ENCODE results near the gene PCSK6.

PCSK6 gene

DNA sequence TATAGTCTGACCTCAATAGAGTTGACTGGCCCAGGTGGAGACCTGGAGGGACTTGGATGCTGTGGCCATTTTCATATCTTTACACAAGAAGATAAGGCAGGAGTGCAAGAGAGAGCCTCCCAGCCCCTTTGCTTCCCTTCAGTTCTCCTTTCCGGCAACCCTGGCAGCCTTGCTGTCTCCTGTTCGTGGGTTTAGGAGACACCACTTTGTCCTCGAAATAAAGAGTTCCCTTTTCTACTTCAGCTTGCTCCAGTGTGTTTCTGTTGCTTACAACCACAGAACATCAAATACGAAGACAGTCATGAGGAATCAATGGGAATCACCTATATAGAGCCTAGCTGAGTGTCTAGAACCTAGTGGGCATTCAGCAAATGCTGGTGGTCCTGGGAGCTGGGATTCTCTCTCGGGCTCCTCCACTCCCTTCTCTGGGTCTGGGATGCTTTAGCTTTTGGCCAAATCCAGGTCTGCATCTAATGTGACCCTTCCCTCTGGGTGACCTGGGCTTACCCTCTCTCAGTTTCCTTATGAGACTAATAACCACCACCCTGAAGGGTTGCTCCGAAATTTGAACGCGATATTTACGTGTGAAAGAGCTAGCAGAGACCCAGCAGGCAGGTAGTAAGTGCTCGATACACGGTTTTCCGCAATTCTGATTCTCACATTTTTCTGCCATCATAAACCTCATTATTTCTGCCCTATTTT, 44.5 kb downstream of the PCSK6 start:
- no peaks in the 10 kb centered on the region for H3K27me3 ChIP-seq (ENCODE audit: insufficient read depth, low read length)
- no peaks in the 10 kb centered on the region for H3K36me3 ChIP-seq (ENCODE audit: insufficient read depth, low read depth, low read length)
- no peaks in the 10 kb centered on the region for H3K9me3 ChIP-seq (ENCODE audit: insufficient read depth, low read depth, low read length)
- H3K4me3 ChIP-seq (ENCODE audit: low read length), result no peak overlapping the region
- H3K4me1 ChIP-seq (ENCODE audit: insufficient read depth, low read length), result peaks cover 11% of the 10 kb centered on the region; the same call in 1 of the 2 replicates
- no peak overlapping the region for H3K9ac ChIP-seq (ENCODE audit: low read depth, low read length)
- no peak overlapping the region for H3K27ac ChIP-seq (ENCODE audit: low read length)

DNA sequence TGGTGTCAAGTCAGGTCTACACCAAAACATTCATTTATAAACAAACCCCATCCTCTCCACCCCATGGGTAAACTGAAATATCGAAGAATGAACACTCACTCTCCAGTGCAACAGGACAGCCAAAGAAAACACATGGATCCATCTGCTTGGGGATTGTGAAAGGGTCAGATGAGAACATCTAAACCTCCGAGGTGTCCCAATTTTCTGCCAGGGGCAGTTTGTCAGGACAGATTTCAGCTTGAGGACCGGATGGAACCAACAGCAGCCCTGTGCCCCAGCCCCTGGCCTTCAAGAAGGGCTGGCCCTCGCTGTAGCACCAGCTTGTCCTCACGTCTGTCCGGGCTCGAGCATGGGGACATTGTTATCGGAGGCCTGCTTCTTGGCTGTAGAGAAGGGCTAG, 45.5 kb downstream of the PCSK6 start:
- Histone ChIP-seq H3K9ac (ENCODE audit: low read depth, low read length) (no peak overlapping the region), H3K4me1 (ENCODE audit: insufficient read depth, low read length) (peaks cover 11% of the 10 kb centered on the region; the same call in 1 of the 2 replicates), H3K4me3 (ENCODE audit: low read length) (no peak overlapping the region), H3K27me3 (ENCODE audit: insufficient read depth, low read length) (no peaks in the 10 kb centered on the region), H3K36me3 (ENCODE audit: insufficient read depth, low read depth, low read length) (no peaks in the 10 kb centered on the region), H3K9me3 (ENCODE audit: insufficient read depth, low read depth, low read length) (no peaks in the 10 kb centered on the region), H3K27ac (ENCODE audit: low read length) (no peak overlapping the region)

DNA sequence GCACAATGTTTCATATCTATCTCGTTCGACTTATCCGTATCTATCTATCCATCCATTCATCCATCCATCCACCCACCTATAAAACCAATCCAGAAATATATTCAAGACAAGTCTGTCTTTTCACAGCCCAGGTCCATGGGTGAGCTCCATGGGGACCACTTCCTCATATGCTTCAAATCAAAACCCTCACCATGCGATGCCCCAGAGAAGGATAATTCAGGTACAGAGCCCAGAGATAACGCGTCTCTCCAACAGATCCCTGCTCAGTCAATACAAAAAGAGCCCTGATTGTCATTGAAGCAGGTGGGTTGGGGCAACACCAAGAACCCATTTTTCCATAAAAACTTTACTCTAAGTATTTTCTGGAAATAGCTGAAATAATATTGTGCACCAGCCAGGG, 47.2 kb downstream of the PCSK6 start:
- H3K9ac ChIP-seq (ENCODE audit: low read depth, low read length), result no peak overlapping the region
- H3K27ac ChIP-seq (ENCODE audit: low read length), result no peak overlapping the region
- no peak overlapping the region for H3K4me3 ChIP-seq (ENCODE audit: low read length)
- peaks cover 11% of the 10 kb centered on the region; the same call in 1 of the 2 replicates for H3K4me1 ChIP-seq (ENCODE audit: insufficient read depth, low read length)
- no peaks in the 10 kb centered on the region for H3K9me3 ChIP-seq (ENCODE audit: insufficient read depth, low read depth, low read length)
- no peaks in the 10 kb centered on the region for H3K36me3 ChIP-seq (ENCODE audit: insufficient read depth, low read depth, low read length)
- no peaks in the 10 kb centered on the region for H3K27me3 ChIP-seq (ENCODE audit: insufficient read depth, low read length)

DNA sequence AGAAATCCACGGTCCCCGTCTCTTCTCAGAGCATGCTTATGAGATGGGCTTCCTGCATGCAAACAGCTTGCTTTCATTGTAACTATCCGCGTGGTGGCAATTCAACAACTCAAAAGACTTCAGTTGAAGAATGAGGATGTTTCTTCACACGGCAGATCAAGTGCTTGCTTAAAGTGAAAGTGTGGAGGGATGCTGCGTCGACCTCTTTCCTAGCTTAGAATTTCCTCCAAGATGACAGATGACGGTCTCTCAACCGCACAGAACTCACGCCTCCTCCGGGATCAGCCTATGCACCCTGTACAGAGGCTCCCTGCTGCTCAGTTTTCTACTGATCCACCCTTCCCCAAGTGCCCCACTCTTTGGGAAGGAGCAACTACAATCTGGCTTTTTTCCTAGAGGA, 47.8 kb downstream of the PCSK6 start:
- Histone ChIP-seq H3K9me3 (ENCODE audit: insufficient read depth, low read depth, low read length) (no peaks in the 10 kb centered on the region), H3K9ac (ENCODE audit: low read depth, low read length) (no peak overlapping the region), H3K4me3 (ENCODE audit: low read length) (no peak overlapping the region), H3K4me1 (ENCODE audit: insufficient read depth, low read length) (peaks cover 11% of the 10 kb centered on the region; the same call in 1 of the 2 replicates), H3K36me3 (ENCODE audit: insufficient read depth, low read depth, low read length) (no peaks in the 10 kb centered on the region), H3K27me3 (ENCODE audit: insufficient read depth, low read length) (no peaks in the 10 kb centered on the region), H3K27ac (ENCODE audit: low read length) (no peak overlapping the region)

DNA sequence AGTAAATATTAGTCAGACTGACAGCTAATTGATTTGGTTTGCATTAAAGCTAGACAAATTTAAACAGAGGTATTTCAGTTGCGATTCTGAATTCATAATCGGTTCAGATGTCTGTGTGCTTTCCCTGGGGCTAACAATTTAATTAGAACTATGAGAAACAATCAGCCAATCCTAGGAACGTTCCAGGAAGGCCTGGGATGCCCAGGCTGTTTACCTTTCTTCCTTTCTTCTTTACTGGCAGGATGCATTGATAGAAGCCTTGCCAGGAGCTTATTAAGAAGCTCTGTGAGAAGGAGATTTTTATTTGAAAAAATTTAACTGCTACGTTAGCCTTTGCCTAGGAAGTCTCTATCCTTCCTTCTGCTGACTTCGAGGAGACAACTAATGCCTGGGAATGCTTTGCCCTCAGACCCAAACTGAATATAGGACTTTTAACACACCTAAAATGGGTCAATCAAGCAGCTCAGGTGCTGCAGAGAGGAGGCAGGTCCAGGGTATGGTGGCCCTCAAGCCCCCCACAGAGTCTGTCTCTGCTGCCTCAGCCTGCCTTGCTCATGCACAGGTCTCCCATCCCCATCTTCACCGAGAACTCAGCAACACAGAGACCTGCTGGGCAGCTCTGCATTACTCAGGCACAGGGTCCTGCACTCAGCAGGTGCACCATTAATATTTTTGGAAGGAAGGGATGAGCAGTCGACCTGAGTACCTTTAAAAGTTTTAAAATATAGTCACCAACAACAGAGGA, 48.5 kb downstream of the PCSK6 start:
- H3K4me1 ChIP-seq (ENCODE audit: insufficient read depth, low read length), result peaks cover 11% of the 10 kb centered on the region; the same call in 1 of the 2 replicates
- H3K9ac ChIP-seq (ENCODE audit: low read depth, low read length), result no peak overlapping the region
- H3K27ac ChIP-seq (ENCODE audit: low read length), result no peak overlapping the region
- no peaks in the 10 kb centered on the region for H3K9me3 ChIP-seq (ENCODE audit: insufficient read depth, low read depth, low read length)
- H3K4me3 ChIP-seq (ENCODE audit: low read length), result no peak overlapping the region
- H3K36me3 ChIP-seq (ENCODE audit: insufficient read depth, low read depth, low read length), result no peaks in the 10 kb centered on the region
- no peaks in the 10 kb centered on the region for H3K27me3 ChIP-seq (ENCODE audit: insufficient read depth, low read length)

- no peaks in the 10 kb centered on the region for H3K36me3 ChIP-seq (ENCODE audit: insufficient read depth, low read depth, low read length)
- no peaks in the 10 kb centered on the region for H3K9me3 ChIP-seq (ENCODE audit: insufficient read depth, low read depth, low read length)
- H3K27me3 ChIP-seq (ENCODE audit: insufficient read depth, low read length), result no peaks in the 10 kb centered on the region
- H3K9ac ChIP-seq (ENCODE audit: low read depth, low read length), result no peak overlapping the region
- no peak overlapping the region for H3K27ac ChIP-seq (ENCODE audit: low read length)
- peaks cover 11% of the 10 kb centered on the region; the same call in 1 of the 2 replicates for H3K4me1 ChIP-seq (ENCODE audit: insufficient read depth, low read length)
- no peak overlapping the region for H3K4me3 ChIP-seq (ENCODE audit: low read length)
Measured at GRCh38 chr15:101439920-101440319, 49.6 kb downstream of the PCSK6 start.

DNA sequence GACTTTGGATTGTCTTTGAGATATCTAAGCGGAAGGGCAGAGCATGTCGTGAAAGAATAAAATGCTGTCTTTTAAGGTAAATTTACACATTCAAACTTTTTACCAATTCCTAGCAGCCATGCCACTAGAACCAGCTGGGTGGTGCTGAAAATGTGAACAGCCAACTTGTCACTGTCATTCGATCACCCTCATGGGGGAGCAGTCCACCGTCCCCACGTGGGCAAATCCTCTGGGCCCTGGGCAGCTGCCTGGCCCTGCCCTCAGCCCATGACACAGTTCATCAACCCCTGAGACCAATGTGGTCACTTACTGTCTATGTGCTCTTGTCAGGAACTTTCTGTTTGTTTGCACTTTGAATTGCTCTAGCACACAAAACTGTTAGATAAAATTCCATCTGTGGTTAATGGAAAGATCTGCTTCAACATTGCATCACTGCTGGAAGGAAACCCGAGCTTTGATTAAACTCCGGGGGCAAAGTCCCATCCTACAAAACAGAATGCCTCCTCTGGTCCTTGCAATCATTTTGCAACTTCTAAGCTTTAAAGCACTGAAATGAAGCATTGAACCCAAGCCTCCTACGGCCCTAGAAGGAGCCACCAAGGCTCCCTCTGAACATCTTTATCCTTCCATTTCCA, 50.1 kb downstream of the PCSK6 start:
- H3K4me1 ChIP-seq (ENCODE audit: insufficient read depth, low read length), result peaks cover 11% of the 10 kb centered on the region; the same call in 1 of the 2 replicates
- H3K36me3 ChIP-seq (ENCODE audit: insufficient read depth, low read depth, low read length), result no peaks in the 10 kb centered on the region
- H3K9me3 ChIP-seq (ENCODE audit: insufficient read depth, low read depth, low read length), result no peaks in the 10 kb centered on the region
- no peak overlapping the region for H3K4me3 ChIP-seq (ENCODE audit: low read length)
- H3K27ac ChIP-seq (ENCODE audit: low read length), result no peak overlapping the region
- H3K27me3 ChIP-seq (ENCODE audit: insufficient read depth, low read length), result no peaks in the 10 kb centered on the region
- no peak overlapping the region for H3K9ac ChIP-seq (ENCODE audit: low read depth, low read length)

GRCh38 chr15:101438482-101439284, 50.8 kb downstream of the PCSK6 start:
- no peak overlapping the region for H3K27ac ChIP-seq (ENCODE audit: low read length)

DNA sequence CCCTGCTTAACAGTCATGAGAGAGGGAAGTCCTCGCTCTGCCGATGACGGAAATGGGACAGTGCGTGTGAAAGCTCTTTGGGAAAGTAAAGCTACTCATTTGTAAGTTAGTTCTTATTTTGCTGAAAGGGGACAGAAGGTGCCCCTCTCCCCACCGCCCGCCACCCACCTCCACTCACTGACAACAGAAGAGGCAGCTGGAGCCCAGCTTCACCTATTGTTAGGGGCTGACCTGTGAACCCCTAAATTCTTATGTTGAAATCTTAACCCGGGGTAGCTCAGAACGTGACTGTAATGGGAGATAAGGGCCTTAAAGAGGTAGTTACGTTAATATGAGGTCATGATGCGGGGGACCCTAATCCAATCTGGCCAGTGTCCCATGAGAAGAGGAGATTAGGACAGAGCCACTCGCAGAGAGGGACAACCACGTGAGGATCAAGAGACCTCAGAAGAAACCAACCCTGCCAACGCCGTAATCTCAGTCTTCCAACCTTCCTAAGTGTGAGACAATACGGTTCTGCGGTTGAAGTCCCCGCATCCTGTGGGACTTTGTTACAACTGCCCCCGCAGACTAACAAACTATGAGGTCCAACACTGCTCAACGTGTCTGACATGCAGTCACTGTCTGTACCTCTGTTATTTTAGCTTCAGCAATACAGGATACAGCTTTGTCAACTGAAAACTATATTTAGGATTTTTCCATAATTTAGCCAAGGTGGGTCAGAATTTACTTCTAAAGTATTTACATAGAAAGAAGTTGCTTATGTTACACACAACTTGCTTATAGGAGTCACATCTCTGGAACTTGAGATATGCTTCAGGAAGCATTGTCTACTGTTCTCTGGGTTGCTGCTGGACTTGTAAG, 51.7 kb downstream of the PCSK6 start:
- no peak overlapping the region for H3K9ac ChIP-seq (ENCODE audit: low read depth, low read length)
- no peaks in the 10 kb centered on the region for H3K27me3 ChIP-seq (ENCODE audit: insufficient read depth, low read length)
- H3K4me1 ChIP-seq (ENCODE audit: insufficient read depth, low read length), result peaks cover 11% of the 10 kb centered on the region; the same call in 1 of the 2 replicates
- H3K27ac ChIP-seq (ENCODE audit: low read length), result no peak overlapping the region
- no peak overlapping the region for H3K4me3 ChIP-seq (ENCODE audit: low read length)
- no peaks in the 10 kb centered on the region for H3K36me3 ChIP-seq (ENCODE audit: insufficient read depth, low read depth, low read length)
- H3K9me3 ChIP-seq (ENCODE audit: insufficient read depth, low read depth, low read length), result no peaks in the 10 kb centered on the region

More at GRCh38 chr15:101438482-101439284, 50.8 kb downstream of the PCSK6 start:
- Histone ChIP-seq H3K9ac (ENCODE audit: low read depth, low read length) (no peak overlapping the region), H3K4me3 (ENCODE audit: low read length) (no peak overlapping the region), H3K9me3 (ENCODE audit: insufficient read depth, low read depth, low read length) (no peaks in the 10 kb centered on the region), H3K36me3 (ENCODE audit: insufficient read depth, low read depth, low read length) (no peaks in the 10 kb centered on the region), H3K4me1 (ENCODE audit: insufficient read depth, low read length) (peaks cover 11% of the 10 kb centered on the region; the same call in 1 of the 2 replicates), H3K27me3 (ENCODE audit: insufficient read depth, low read length) (no peaks in the 10 kb centered on the region)

- no peaks in the 10 kb centered on the region for H3K27me3 ChIP-seq (ENCODE audit: insufficient read depth, low read length)
- H3K4me1 ChIP-seq (ENCODE audit: insufficient read depth, low read length), result peaks cover 11% of the 10 kb centered on the region; the same call in 1 of the 2 replicates
- H3K9ac ChIP-seq (ENCODE audit: low read depth, low read length), result no peak overlapping the region
- no peak overlapping the region for H3K27ac ChIP-seq (ENCODE audit: low read length)
- H3K9me3 ChIP-seq (ENCODE audit: insufficient read depth, low read depth, low read length), result no peaks in the 10 kb centered on the region
- no peak overlapping the region for H3K4me3 ChIP-seq (ENCODE audit: low read length)
- H3K36me3 ChIP-seq (ENCODE audit: insufficient read depth, low read depth, low read length), result no peaks in the 10 kb centered on the region
Measured at GRCh38 chr15:101437209-101437608, 52.3 kb downstream of the PCSK6 start.
